Bronchial epithelial cell (primary cell): ENCODE data around the gene MPZL1. TPM values are rescaled to one million over a fixed set of nuclear protein-coding genes. Genes with fewer than 3 reads are reported as not detected.
A peak's percentile ranks its signal among the peaks of the same experiment; 100 is the strongest.
"Not testable (repeated sequence)": the region's sequence is repeated elsewhere in the genome, so short reads cannot be mapped to it uniquely, and the experiment has no call there.

ENCODE experiments used
- DNase-seq: peaks from one replicate; pipeline ENCODE4 v3.0.0-alpha.2; 2010; ENCODE audit warnings: low read depth
- FAIRE-seq: peaks from 2 replicates; lab custom pipeline; 2011; peaks lifted over from hg19 to GRCh38; lab: Jason Lieb, UNC
- H3K27me3 ChIP-seq: 2 replicates; pipeline ENCODE4 v1.5.1; 2011; ENCODE audit warnings: low read length; ENCODE audit not compliant: control insufficient read depth, insufficient read depth
- H3K36me3 ChIP-seq: 2 replicates; pipeline ENCODE4 v1.5.1; 2011; ENCODE audit warnings: low read length; ENCODE audit not compliant: control insufficient read depth, insufficient read depth
- H3K4me3 ChIP-seq: 2 replicates; pipeline ENCODE4 v1.5.1; 2011; ENCODE audit warnings: mild to moderate bottlenecking, low read depth, low read length, control low read depth
- total RNA-seq: library from RNA; depleted of rRNA; stranded (reverse); fragments of >200 nt; gene quantifications from 2 replicates; pipeline ENCODE4 v1.2.1, GENCODE V29; 2014
- TF ChIP-seq, protein P1 (sequence below): IDR thresholded peaks from 2 replicates; pipeline ENCODE4 v1.5.1; 2011; ENCODE audit warnings: mild to moderate bottlenecking, moderate library complexity, low read length, control low read depth, inconsistent platforms; ENCODE audit not compliant: insufficient read depth, severe bottlenecking

The MPZL1 gene
- total RNA-seq, 1 donor from 2014 or later, result 95.6 TPM

DNA sequence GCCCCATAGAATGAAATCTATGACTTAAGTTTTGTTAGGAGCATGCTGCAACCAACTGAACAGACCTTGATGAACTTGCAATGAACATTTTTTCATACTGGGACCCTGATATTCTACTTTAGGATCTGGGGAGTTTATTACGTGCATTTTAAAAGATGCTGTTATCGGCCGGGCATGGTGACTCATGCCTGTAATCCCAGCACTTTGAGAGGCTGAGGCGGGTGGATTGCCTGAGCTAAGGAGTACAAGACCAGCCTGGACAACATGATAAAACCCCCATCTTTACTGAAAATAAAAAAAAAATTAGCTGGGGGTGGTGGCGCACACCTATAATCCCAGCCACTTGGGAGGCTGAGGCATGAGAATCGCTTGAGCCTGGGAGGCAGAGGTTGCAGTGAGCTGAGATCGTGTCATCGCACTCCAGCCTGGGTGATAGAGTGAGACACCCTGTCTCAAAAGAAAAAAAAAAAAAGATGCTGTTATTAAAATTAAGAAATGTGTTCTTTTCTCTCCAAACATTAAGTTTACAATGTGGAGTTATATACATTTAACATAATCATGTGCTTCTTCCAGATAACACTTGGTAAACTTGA is 7.1 kb downstream of the MPZL1 start:
- TF ChIP-seq, protein P1, sequence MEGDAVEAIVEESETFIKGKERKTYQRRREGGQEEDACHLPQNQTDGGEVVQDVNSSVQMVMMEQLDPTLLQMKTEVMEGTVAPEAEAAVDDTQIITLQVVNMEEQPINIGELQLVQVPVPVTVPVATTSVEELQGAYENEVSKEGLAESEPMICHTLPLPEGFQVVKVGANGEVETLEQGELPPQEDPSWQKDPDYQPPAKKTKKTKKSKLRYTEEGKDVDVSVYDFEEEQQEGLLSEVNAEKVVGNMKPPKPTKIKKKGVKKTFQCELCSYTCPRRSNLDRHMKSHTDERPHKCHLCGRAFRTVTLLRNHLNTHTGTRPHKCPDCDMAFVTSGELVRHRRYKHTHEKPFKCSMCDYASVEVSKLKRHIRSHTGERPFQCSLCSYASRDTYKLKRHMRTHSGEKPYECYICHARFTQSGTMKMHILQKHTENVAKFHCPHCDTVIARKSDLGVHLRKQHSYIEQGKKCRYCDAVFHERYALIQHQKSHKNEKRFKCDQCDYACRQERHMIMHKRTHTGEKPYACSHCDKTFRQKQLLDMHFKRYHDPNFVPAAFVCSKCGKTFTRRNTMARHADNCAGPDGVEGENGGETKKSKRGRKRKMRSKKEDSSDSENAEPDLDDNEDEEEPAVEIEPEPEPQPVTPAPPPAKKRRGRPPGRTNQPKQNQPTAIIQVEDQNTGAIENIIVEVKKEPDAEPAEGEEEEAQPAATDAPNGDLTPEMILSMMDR, result no peak
- DNase-seq (no peak), FAIRE-seq (no peak)
- Histone ChIP-seq H3K36me3 (peaks cover 2% of the 10 kb centered on the region), H3K27me3 (no peaks in the 10 kb centered on the region), H3K4me3 (no peak overlapping the region)

- no peaks in the 10 kb centered on the region for H3K27me3 ChIP-seq
- peaks cover 2% of the 10 kb centered on the region for H3K36me3 ChIP-seq
- FAIRE-seq (no peak), DNase-seq (no peak)
- no peak overlapping the region for H3K4me3 ChIP-seq
- TF ChIP-seq, protein P1, result no peak
Observed at GRCh38 chr1:167734227-167734626, 12.4 kb downstream of the MPZL1 start.

DNA sequence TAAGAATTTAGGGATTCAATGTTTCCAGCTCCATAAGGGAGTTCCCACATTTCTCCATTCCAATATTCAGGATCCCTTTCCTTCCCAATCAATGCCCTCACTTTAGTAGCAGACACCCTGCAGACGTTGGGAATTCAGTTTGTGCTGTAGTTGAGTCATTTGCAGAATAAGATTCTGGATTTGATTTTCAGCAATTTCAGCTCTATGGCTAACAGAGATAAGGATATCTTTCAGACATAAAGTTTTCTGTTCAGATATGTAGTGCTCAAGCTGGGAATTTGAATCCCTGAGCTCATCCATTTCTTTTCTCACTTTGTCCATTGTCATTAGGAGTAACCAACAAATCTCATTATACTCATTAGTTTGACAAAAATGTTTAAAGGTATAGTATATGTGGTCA is 13.1 kb downstream of the MPZL1 start:
- TF ChIP-seq, protein P1, result no peak
- Histone ChIP-seq H3K4me3 (no peak overlapping the region), H3K27me3 (no peaks in the 10 kb centered on the region), H3K36me3 (peaks cover 2% of the 10 kb centered on the region)
- FAIRE-seq (no peak), DNase-seq (no peak)

DNA sequence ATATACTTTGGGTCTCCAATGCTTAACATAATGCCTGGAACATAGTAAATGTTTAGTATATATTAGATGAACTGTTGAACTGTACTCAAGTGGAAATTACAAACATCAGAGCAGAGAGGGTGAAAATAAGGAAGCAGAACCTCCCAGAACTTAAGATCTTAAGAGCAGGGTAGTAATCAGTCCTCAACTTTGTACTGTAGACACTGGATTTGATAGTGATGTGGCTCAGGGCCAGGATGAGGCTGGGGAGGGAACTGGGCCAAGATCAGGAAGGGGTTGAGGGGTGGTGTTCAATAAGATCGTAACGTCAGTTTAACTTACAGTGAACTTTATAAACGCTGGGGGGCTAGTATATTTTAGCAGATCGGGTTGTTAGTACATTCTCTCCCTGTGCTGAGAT is 15.4 kb downstream of the MPZL1 start:
- H3K4me3 ChIP-seq, result no peak overlapping the region
- TF ChIP-seq, protein P1, result no peak
- H3K36me3 ChIP-seq, result no peaks in the 10 kb centered on the region
- DNase-seq (no peak), FAIRE-seq (no peak)
- no peaks in the 10 kb centered on the region for H3K27me3 ChIP-seq

GRCh38 chr1:167738158-167738557 is 16.4 kb downstream of the MPZL1 start:
- H3K27me3 ChIP-seq, result no peaks in the 10 kb centered on the region
- no peak overlapping the region for H3K4me3 ChIP-seq
- no peaks in the 10 kb centered on the region for H3K36me3 ChIP-seq
- DNase-seq (no peak), FAIRE-seq (no peak)
- TF ChIP-seq, protein P1, result no peak

- DNase-seq (no peak), FAIRE-seq (no peak)
- Histone ChIP-seq H3K4me3 (no peak overlapping the region), H3K27me3 (no peaks in the 10 kb centered on the region), H3K36me3 (no peaks in the 10 kb centered on the region)
- TF ChIP-seq, protein P1, result no peak
Observed at GRCh38 chr1:167739752-167740151, 18.0 kb downstream of the MPZL1 start.

DNA sequence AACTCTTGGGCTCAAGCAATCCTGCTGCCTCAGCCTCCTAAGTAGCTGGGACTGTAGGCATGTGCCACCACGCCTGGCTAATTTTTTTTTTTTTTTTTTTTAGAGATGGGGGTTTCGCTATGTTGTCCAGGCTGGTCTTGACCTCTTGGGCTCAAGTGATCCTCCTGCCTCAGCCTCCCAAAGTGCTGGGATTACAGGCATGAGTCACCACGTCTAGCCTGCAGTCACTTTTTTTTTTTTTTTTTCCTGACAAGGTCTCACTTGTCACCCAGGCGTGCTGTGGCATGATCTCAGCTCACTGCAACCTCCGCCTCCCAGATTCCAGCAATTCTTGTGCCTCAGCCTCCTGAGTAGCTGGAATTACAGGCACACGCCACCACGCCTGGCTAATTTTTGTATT is 19.3 kb downstream of the MPZL1 start:
- DNase-seq, result peak; percentile 80
- H3K36me3 ChIP-seq, result not testable (repeated sequence)

GRCh38 chr1:167742392-167743057 is 20.7 kb downstream of the MPZL1 start:
- H3K4me3 ChIP-seq, DNase-seq, FAIRE-seq, H3K27me3 ChIP-seq, H3K36me3 ChIP-seq: not testable (repeated sequence)

More for the DNA sequence above, 19.3 kb downstream of the MPZL1 start:
- not testable (repeated sequence) for FAIRE-seq, H3K27me3 ChIP-seq, H3K4me3 ChIP-seq
